Activated CD8-positive, alpha-beta memory T cell treated with anti-CD3 and anti-CD28 coated beads, Interleukin-2, amount 50 U/mL, for 24 hours (primary cell): Measurements from ENCODE around the gene ZCCHC2.

ENCODE experiments used
- DNase-seq: peaks from one replicate; pipeline ENCODE4 v3.0.0-alpha.2; 2020; ENCODE audit errors: extremely low read depth

Gene ZCCHC2

DNA sequence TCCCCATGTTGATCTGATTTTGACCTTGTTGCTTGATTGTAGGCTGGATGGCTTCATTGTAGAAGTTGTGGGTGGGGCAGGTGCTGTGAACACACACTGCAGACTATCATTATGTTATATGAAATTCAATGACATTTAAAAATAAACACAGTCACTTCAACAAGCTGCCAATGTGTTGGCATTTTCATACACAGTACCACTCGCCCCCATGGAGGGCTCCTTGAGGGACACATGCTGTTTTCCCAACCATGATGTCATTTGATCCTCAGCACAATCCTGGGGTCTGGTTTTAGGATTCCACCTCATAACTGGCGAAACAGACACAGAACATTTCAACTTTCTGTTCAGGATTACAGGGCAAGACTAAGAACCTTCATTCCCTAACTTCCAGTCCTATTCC lies 86.9 kb downstream of the ZCCHC2 start:
- no peak for DNase-seq

DNA sequence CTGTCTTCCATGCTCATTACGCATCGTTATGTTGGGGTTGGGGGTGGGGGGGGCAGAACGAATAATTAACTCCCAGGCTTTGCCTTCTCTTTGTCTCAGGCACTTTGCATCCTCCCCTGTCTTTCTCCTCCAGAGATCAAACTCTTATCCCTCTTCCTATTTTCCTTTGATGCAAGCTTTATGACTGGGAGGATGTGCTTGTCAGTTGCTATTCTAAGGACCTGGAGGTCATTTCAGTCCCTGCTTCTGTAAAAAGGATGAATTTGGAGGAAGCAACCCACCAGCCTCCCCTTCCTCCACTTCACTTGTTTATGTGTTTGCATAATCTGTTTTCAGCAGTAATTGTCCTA lies 87.5 kb downstream of the ZCCHC2 start:
- DNase-seq = no peak

DNA sequence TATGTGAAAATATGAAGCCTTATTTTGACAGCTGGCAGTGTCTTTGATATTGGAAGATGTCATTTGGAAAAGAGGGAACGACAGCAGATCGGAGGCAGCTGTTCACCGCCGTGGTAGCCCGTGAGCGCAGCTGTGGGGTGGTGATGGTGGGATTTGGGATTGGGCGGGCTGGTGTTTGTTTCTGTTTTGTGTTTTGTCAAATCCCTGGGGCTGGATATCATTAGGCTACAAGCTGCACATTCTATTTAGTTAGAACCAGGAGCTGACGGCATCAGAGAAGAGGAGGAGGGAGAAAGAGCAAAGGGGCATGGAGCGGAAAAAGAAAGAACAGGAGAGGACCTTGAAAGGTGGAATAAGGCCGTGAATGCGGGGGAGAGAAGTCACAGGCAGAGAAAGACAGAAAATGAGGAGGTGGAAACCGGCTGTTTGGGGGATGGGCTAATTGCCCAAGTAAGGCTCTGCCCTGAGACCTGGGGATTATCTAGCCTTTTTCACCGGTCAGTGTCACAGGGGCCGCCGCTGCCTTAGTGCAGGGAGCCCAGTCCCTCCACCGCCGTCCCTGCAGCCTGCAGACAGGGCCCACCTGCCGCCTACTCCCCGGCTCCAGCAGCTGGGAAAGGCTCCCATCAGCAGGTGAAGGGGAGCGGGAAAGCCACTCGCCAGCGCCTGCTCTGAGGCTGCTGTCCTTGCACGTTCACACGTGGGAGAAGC lies 88.0 kb downstream of the ZCCHC2 start:
- no peak for DNase-seq

DNA sequence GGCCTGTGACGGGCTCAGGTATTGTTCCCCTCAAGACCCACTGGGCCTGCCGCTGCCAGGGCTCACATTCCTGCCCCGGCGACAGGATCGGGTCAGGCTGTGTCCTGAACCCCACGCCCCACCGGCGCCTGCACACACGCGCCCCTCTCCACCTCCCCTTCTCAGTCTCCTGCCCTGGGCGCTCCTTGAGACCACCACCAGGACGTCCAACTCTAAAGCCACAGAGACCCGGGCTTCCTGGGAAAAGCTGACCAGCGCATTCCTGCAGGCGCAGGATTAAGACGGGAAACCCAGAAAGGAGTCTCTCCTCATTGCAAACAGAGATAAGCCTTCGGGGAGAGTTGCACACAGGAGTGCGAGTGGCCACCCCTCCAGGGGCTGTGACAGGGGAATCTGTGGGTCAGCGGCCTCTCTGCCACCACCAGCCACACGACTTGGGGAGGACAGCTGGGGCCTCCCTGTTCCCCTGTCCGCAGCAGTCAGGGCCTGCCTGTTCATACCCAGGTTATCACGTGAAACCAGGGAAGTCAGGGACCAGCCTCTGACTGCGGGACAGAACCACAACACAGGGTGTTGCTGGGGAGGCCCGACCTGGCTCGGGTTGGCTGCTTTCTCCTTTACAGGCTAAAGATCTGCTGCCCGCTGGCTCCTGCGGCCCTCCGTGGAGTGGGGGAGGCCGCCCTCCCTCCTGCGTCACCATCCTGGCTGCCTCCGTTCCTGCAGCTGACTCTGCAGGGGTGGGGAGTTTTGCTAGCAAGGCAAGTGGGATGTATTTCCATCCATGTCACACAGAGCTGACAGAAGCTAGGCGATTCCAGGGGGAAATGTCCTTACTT lies 88.8 kb downstream of the ZCCHC2 start:
- no peak for DNase-seq

DNA sequence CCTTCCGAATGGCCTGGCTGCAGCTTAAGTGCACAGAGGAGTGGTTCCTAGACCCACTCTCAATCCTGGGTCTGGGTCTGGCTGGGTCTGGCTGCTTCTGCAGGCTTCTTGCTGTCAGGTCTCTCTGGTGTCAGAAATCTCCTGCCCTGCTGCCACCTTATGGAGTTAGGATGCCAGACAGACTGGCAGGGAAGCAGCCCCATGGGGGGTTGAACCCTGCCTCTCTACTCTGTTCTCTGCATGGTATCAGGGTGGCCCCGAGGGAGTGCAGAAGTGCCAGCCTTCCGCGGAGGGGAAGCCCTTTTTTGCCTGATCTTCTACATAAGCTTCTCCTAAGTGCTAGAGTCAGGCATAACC lies 89.4 kb downstream of the ZCCHC2 start:
- no peak for DNase-seq

DNA sequence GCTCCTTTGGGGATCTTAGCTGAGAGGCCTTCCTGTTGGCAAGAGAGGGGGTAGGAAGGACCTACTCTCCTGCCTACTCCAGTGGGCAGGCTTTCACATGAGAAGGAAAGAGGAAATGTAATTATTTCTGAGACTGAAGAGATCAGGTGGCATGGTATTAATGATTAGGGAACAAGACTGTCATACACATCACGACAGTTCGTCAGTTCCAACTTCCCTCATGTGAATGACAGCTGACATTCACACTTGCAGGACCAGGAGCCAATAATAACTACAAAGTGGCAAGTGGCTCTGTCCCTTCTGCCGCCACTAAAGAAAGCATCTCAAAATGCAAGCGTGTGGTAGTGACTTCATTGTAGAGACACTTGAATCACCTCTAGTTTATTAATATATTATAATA lies 90.0 kb downstream of the ZCCHC2 start:
- DNase-seq = no peak

DNA sequence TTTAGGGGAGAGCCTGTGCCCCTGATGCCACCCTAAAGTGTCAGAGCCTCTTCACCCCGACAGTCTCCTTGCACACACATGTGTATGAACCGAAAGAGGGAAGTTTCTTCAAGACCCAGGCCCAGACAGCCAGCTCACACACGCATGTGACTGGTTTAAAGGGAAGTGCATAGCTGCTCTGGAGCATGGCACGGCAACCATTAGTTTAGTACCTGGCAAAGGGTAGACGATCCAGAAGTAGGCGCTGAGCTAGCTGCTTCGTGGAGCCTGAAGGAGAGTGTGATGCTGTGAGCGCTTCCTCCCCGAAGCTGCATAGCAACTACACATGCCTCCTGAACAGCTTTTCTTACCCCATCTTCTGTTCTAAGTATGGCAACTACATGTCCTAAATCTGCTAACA lies 91.7 kb downstream of the ZCCHC2 start:
- DNase-seq = no peak

DNA sequence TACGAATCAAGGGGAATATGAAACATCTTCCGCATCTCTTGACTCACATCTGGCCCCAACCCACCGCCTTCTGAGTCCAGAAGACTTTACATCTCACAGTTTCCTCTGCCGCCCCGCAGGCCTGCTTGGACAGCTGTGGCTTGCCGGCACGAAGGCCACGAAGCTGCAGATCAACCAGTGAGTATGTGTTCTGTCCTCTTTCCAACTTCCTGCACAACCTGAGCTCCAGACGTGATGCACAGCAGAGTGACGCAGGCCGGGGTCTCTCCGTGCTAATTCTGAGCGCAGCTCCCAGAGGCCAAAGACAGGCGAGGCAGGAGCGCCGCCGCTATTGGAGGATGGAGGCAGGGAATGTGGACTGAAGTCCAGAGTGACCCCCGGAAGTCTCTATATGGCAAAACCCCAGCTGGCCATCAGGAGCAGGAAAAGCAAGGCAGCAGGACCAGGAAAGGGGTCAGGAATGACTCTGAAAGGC lies 93.5 kb downstream of the ZCCHC2 start:
- DNase-seq = no peak

DNA sequence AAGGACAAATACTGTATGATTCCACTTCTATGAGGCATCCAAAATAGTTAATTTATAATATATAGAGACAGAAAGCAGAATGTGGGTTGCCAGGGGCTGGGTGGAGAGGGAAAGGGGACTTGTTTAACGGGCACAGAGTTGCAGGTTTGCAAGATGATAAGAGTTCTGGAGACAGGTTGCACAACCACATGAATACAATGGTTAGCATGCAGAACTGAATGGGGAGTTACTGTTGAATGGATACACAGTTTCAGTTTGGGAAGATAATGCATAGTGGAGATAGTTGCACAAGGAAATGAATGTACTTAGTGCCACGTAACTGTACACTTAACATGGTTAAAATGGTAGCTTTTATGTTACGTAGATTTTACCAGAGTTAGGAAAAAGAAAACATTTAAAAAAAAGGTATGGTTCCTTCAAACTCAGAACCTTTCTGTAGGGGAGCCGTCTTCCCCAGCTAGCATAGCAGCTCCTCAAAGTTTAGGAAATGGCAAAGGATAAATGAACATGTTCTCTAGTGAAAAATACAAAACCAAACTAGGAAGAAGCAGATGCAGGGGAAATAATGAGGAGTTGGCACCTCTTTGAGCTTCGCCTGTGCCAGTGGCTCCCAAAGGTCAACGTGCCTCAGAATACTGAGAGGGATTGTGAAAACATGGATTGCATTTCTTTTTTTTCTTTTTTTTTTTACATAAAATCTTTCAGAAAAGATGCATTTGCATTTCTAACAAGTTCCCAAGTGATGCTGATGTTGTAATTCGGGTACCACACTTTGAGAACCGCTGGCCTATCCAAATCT lies 95.2 kb downstream of the ZCCHC2 start:
- DNase-seq = no peak

DNA sequence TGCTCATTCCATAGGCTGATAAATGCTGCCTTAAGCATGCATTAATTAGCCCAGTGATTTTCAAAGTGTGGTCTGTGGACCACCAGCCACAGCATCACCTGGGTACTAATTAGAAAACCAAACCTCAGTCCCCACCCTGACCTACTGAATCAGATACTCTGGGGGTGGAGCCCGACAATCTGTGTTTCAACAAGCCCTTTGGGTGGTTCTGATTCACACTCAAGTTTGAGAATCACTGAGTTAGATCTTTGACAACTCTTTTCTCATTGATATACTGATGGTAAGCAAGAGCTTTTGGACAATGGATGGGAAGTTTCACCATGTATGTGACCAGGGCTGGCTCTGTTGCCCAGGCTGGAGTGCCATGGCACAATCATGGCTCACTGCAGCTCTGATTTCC lies 95.9 kb downstream of the ZCCHC2 start:
- no peak for DNase-seq

DNA sequence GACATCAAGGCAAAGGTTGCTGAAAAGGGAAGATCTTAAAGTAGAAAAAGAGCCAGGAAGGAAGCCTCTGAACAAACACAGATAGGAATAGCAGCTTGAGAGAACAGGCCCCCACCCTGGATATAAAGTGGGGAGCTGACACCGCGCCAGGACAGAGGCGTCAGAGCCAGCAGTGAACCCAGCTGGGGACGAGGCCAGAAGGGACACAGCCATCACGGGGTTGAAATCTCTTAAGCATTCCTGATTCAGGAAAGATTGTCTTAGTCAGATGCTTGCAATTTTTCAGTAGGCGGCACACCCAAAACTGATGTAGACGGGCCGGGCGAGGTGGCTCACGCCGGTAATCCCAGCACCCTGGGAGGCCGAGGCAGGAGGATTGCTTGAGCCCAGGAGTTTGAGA lies 98.7 kb downstream of the ZCCHC2 start:
- no peak for DNase-seq

DNA sequence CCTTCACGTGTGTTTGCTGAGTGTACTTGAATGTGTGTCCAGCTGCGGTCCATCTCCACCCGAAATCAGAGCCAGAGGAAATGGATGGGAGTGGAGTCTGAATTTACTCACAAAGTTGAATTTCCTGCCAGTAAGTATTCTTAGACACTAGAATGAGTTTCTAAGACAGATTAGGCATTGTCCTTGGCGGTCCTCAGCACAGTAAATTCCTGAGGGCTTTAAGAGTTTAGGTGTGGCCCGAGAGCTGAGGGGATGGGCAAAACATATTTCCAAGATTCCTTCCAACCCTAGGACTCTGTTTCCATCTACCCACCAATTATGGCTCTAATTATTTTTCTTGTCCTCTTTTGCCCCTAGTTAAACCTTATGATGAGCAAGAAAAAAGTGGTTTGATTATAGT lies 102.2 kb downstream of the ZCCHC2 start:
- DNase-seq = no peak
